Activated CD4-positive, alpha-beta T cell treated with anti-CD3 and anti-CD28 coated beads, Interleukin-2, amount 10 ng/mL, durations not matched to agents 7 days and 5 days (primary cell): ENCODE results near the gene SYT5. TPM values are rescaled to one million over a fixed set of nuclear protein-coding genes. Genes with fewer than 3 reads are reported as not detected.
"Not testable (repeated sequence)": the region's sequence is repeated elsewhere in the genome, so short reads cannot be mapped to it uniquely, and the experiment has no call there.

Source experiments
- CTCF ChIA-PET: fragments of 350-600 bp; sonication (Branson Sonifier 250); formaldehyde crosslinking; loops from one replicate; lab custom pipeline; 2021; ENCODE audit warnings: antibody characterized with exemption; lab: Charles Lee
- POLR2A ChIA-PET: fragments of 350-600 bp; sonication (Branson Sonifier 250); formaldehyde crosslinking; loops from one replicate; lab custom pipeline; 2021; ENCODE audit warnings: antibody characterized with exemption; lab: Charles Lee
- DNase-seq: peaks from one replicate; pipeline ENCODE4 v3.0.0-alpha.2; 2020
- H3K27ac Mint-ChIP-seq: one replicate; pipeline ENCODE4 v1.8.0; 2021; ENCODE audit warnings: mild to moderate bottlenecking, moderate library complexity, mixed read lengths
- H3K27me3 Mint-ChIP-seq: one replicate; pipeline ENCODE4 v1.8.0; 2021; ENCODE audit warnings: mixed read lengths
- H3K36me3 Mint-ChIP-seq: one replicate; pipeline ENCODE4 v1.8.0; 2021; ENCODE audit warnings: low read depth, mixed read lengths
- H3K4me1 Mint-ChIP-seq: one replicate; pipeline ENCODE4 v1.8.0; 2021; ENCODE audit warnings: mixed read lengths
- H3K4me3 Mint-ChIP-seq: one replicate; pipeline ENCODE4 v1.8.0; 2021; ENCODE audit warnings: mild to moderate bottlenecking, moderate library complexity, mixed read lengths
- H3K9me3 Mint-ChIP-seq: one replicate; pipeline ENCODE4 v1.8.0; 2021; ENCODE audit warnings: mixed read lengths
- total RNA-seq, 2 experiments: library from RNA; stranded (reverse); gene quantifications; one replicate each; pipeline ENCODE4 v1.2.3, GENCODE V29; 2021

Gene SYT5
- under 1 TPM in 1 of 2 experiments, not detected in 1; 0.17 TPM for total RNA-seq

- CTCF ChIA-PET, result interaction anchor here (0.6 to 2.6 kb wide), 5 partner anchors 8 to 26 kb away, joined by 3 to 10 read pairs (median 5); no protein-coding TSS in a partner anchor
- POLR2A ChIA-PET, result interaction anchor here (0.7 kb wide), 1 partner anchor 417 kb away, joined by 3 read pairs; no protein-coding TSS in a partner anchor
Observed at GRCh38 chr19:55179606-55180484, at the start of gene SYT5. SYT5 (minus strand) TSS chr19:55180289; CDS start chr19:55179041, 1,248 bp downstream.

GRCh38 chr19:55229789-55230182 lies 49.7 kb upstream of the SYT5 start:
- DNase-seq, result no peak
- ChIA-PET CTCF (no interaction called here), POLR2A (interaction anchor here (0.6 kb wide), 1 partner anchor 30 kb away, joined by 3 read pairs; no protein-coding TSS in a partner anchor)
- H3K9me3 Mint-ChIP-seq, result no peaks in the 10 kb centered on the region
- no peak overlapping the region for H3K27ac Mint-ChIP-seq
- no peaks in the 10 kb centered on the region for H3K4me1 Mint-ChIP-seq
- no peak overlapping the region for H3K4me3 Mint-ChIP-seq
- H3K27me3 Mint-ChIP-seq, result no peaks in the 10 kb centered on the region
- H3K36me3 Mint-ChIP-seq, result peaks cover 44% of the 10 kb centered on the region

More at GRCh38 chr19:55179606-55180484, at the start of gene SYT5:
- H3K4me1 Mint-ChIP-seq, result peaks cover 26% of the 10 kb centered on the region
- H3K27me3 Mint-ChIP-seq, result peaks cover 46% of the 10 kb centered on the region
- no peak within 1 kb of the TSS for H3K27ac Mint-ChIP-seq
- no peaks in the 10 kb centered on the region for H3K36me3 Mint-ChIP-seq
- peak within 1 kb of the TSS; percentile 59 for H3K4me3 Mint-ChIP-seq
- DNase-seq, result peak; percentile 69
- H3K9me3 Mint-ChIP-seq, result peaks cover 9% of the 10 kb centered on the region

- no peaks in the 10 kb centered on the region for H3K9me3 Mint-ChIP-seq
- H3K4me1 Mint-ChIP-seq, result no peaks in the 10 kb centered on the region
- peak overlapping the region; percentile 13 for H3K27ac Mint-ChIP-seq
- no peak for DNase-seq
- H3K27me3 Mint-ChIP-seq, result no peaks in the 10 kb centered on the region
- ChIA-PET POLR2A (interaction anchor here (0.6 kb wide), 1 partner anchor 30 kb away, joined by 3 read pairs; no protein-coding TSS in a partner anchor), CTCF (no interaction called here)
- H3K4me3 Mint-ChIP-seq, result no peak overlapping the region
- peaks cover 39% of the 10 kb centered on the region for H3K36me3 Mint-ChIP-seq
Observed at GRCh38 chr19:55229145-55229788, 49.2 kb upstream of the SYT5 start.

GRCh38 chr19:55228403-55229031 lies 48.4 kb upstream of the SYT5 start, which contains the start of gene TMEM86B:
TMEM86B (minus strand) TSS chr19:55228763; CDS start chr19:55228741, 22 bp downstream.
- no peak within 1 kb of the TSS for H3K4me3 Mint-ChIP-seq
- H3K36me3 Mint-ChIP-seq, result peaks cover 36% of the 10 kb centered on the region
- no peaks in the 10 kb centered on the region for H3K9me3 Mint-ChIP-seq
- H3K4me1 Mint-ChIP-seq, result no peaks in the 10 kb centered on the region
- no peaks in the 10 kb centered on the region for H3K27me3 Mint-ChIP-seq
- peak within 1 kb of the TSS; percentile 13 for H3K27ac Mint-ChIP-seq
- no peak for DNase-seq
- POLR2A ChIA-PET, result no interaction called here
- CTCF ChIA-PET, result interaction anchor here (1.0 kb wide), 1 partner anchor 103 kb away, joined by 3 read pairs; no protein-coding TSS in a partner anchor

- ChIA-PET POLR2A (no interaction called here), CTCF (interaction anchor here (1.0 kb wide), 1 partner anchor 104 kb away, joined by 3 read pairs; no protein-coding TSS in a partner anchor)
- DNase-seq, result no peak
- Mint-ChIP-seq H3K27me3 (no peaks in the 10 kb centered on the region), H3K9me3 (no peaks in the 10 kb centered on the region), H3K36me3 (peaks cover 36% of the 10 kb centered on the region), H3K27ac (no peak overlapping the region), H3K4me3 (no peak overlapping the region), H3K4me1 (no peaks in the 10 kb centered on the region)
Observed at GRCh38 chr19:55228015-55228391, 47.9 kb upstream of the SYT5 start.

GRCh38 chr19:55227241-55228014 lies 47.3 kb upstream of the SYT5 start:
- no peak for DNase-seq
- Mint-ChIP-seq H3K9me3 (no peaks in the 10 kb centered on the region), H3K4me3 (no peak overlapping the region), H3K27me3 (no peaks in the 10 kb centered on the region), H3K27ac (no peak overlapping the region), H3K4me1 (no peaks in the 10 kb centered on the region), H3K36me3 (peaks cover 34% of the 10 kb centered on the region)
- ChIA-PET POLR2A (no interaction called here), CTCF (interaction anchor here (1.0 kb wide), 1 partner anchor 105 kb away, joined by 3 read pairs; no protein-coding TSS in a partner anchor)

- no peaks in the 10 kb centered on the region for H3K27me3 Mint-ChIP-seq
- no peaks in the 10 kb centered on the region for H3K9me3 Mint-ChIP-seq
- CTCF ChIA-PET, result no interaction called here
- POLR2A ChIA-PET, result no interaction called here
- DNase-seq, result no peak
- H3K4me1 Mint-ChIP-seq, result no peaks in the 10 kb centered on the region
- H3K4me3 Mint-ChIP-seq, result no peak overlapping the region
- H3K36me3 Mint-ChIP-seq, result peaks cover 30% of the 10 kb centered on the region
- no peak overlapping the region for H3K27ac Mint-ChIP-seq
Observed at GRCh38 chr19:55226788-55227187, 46.7 kb upstream of the SYT5 start.

GRCh38 chr19:55226273-55226672 lies 46.2 kb upstream of the SYT5 start:
- Mint-ChIP-seq H3K27ac (no peak overlapping the region), H3K27me3 (no peaks in the 10 kb centered on the region), H3K4me3 (no peak overlapping the region), H3K36me3 (peaks cover 32% of the 10 kb centered on the region), H3K4me1 (no peaks in the 10 kb centered on the region), H3K9me3 (peaks cover 3% of the 10 kb centered on the region)
- ChIA-PET CTCF (no interaction called here), POLR2A (no interaction called here)
- no peak for DNase-seq

GRCh38 chr19:55225415-55225958 lies 45.4 kb upstream of the SYT5 start:
- H3K4me1 Mint-ChIP-seq, result no peaks in the 10 kb centered on the region
- peaks cover 38% of the 10 kb centered on the region for H3K36me3 Mint-ChIP-seq
- CTCF ChIA-PET, result no interaction called here
- H3K9me3 Mint-ChIP-seq, result peaks cover 3% of the 10 kb centered on the region
- no peak for DNase-seq
- POLR2A ChIA-PET, result no interaction called here
- no peak overlapping the region for H3K4me3 Mint-ChIP-seq
- H3K27me3 Mint-ChIP-seq, result no peaks in the 10 kb centered on the region
- no peak overlapping the region for H3K27ac Mint-ChIP-seq

- peak overlapping the region; percentile 31 for H3K27ac Mint-ChIP-seq
- H3K36me3 Mint-ChIP-seq, result peaks cover 38% of the 10 kb centered on the region
- H3K9me3 Mint-ChIP-seq, POLR2A ChIA-PET, H3K4me1 Mint-ChIP-seq, H3K27me3 Mint-ChIP-seq, CTCF ChIA-PET, DNase-seq, H3K4me3 Mint-ChIP-seq: not testable (repeated sequence)
Observed at GRCh38 chr19:55224679-55225414, 44.8 kb upstream of the SYT5 start.

GRCh38 chr19:55224038-55224665 lies 44.1 kb upstream of the SYT5 start:
- H3K4me1 Mint-ChIP-seq, result no peaks in the 10 kb centered on the region
- H3K36me3 Mint-ChIP-seq, result peaks cover 37% of the 10 kb centered on the region
- peak overlapping the region; percentile 31 for H3K27ac Mint-ChIP-seq
- ChIA-PET CTCF (interaction anchor here (0.5 kb wide), 1 partner anchor 212 kb away, joined by 3 read pairs; no protein-coding TSS in a partner anchor), POLR2A (no interaction called here)
- no peak overlapping the region for H3K4me3 Mint-ChIP-seq
- H3K27me3 Mint-ChIP-seq, result no peaks in the 10 kb centered on the region
- DNase-seq, result no peak
- peaks cover 3% of the 10 kb centered on the region for H3K9me3 Mint-ChIP-seq
